ENCODE results near the gene PEX3. TPM values are rescaled to one million over a fixed set of nuclear protein-coding genes. Genes with fewer than 3 reads are reported as not detected.
"Not testable (repeated sequence)": the region's sequence is repeated elsewhere in the genome, so short reads cannot be mapped to it uniquely, and the experiment has no call there.

PEX3 gene
- total and polyA plus RNA-seq, 4 donors = 28.1 to 35.0 (median 30.7) TPM

DNA sequence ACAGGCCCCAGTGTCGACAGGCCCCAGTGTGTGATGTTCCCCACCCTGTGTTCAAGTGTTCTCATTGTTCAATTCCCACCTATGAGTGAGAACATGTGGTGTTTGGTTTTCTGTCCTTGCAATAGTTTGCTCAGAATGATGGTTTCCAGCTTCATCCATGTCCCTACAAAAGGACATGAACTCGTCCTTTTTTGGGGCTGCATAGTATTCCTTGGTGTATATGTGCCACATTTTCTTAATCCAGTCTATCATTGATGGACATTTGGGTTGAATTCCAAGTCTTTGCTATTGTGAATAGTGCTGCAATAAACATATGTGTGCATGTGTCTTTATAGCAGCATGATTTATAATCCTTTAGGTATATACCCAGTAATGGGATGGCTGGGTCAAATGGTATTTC lies 18.2 kb downstream of the PEX3 start:
- not testable (repeated sequence) for H3K27ac ChIP-seq (ENCODE audit: low read depth, low read length); H3K36me3 ChIP-seq (ENCODE audit: control insufficient read depth, insufficient read depth, low read length); DNase-seq (ENCODE audit: low read depth in 4 of 6, low spot score in 6 of 6); H3K27me3 ChIP-seq (ENCODE audit: control insufficient read depth, insufficient read depth, low read length); H3K9me3 ChIP-seq (ENCODE audit: control insufficient read depth, insufficient read depth, low read length); H3K4me1 ChIP-seq (ENCODE audit: control insufficient read depth, insufficient read depth, low read length); H3K4me3 ChIP-seq (ENCODE audit: low read depth, low read length)
- no CpG with 5 or more reads among the region's 2 CpGs for WGBS (ENCODE audit: insufficient coverage)

DNA sequence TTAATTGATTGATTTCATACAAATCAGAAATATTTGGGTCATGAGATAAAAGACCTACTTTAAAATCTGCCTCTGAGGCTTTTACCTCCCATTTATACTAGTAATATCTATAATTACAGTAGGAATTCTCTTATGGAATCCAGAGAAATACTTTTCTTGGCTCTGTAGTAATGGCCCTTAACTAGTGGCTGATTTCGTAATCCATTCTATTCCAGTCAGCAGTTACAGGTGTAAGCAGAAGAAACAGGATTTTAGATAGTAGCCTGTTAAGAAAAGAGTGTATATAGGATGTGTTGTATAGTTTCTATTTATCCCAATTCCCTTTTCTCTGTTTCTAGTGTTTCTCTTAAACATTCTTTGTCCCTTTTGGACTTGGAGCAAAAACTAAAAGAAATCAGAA lies 21.2 kb downstream of the PEX3 start:
- no peak for DNase-seq (ENCODE audit: low read depth in 4 of 6, low spot score in 6 of 6)
- no CpG with 5 or more reads among the region's 1 CpG for WGBS (ENCODE audit: insufficient coverage)
- Histone ChIP-seq H3K4me1 (ENCODE audit: control insufficient read depth, insufficient read depth, low read length) (no peaks in the 10 kb centered on the region), H3K27ac (ENCODE audit: low read depth, low read length) (no peak overlapping the region), H3K4me3 (ENCODE audit: low read depth, low read length) (no peak overlapping the region), H3K27me3 (ENCODE audit: control insufficient read depth, insufficient read depth, low read length) (no peaks in the 10 kb centered on the region), H3K36me3 (ENCODE audit: control insufficient read depth, insufficient read depth, low read length) (peaks cover 15% of the 10 kb centered on the region), H3K9me3 (ENCODE audit: control insufficient read depth, insufficient read depth, low read length) (no peaks in the 10 kb centered on the region)

DNA sequence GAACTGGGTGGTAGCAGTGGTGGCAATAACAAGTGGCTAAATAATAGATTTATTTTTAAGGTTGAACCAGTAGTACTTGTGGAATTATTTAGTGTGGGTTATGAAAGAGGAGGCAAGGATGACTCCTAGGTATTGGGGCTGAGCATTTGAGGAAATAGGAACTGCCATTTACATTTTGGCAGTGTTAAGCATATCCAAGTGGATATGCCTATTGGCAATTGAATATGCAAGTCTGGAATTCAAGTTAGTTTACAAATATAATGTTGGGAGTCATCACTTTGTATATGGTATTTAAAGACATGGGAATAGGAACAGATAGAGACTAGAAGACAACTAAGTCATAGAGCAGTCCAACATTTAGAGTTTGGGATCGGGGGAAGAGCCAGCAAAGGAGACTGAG lies 25.9 kb downstream of the PEX3 start:
- Histone ChIP-seq H3K9me3 (ENCODE audit: control insufficient read depth, insufficient read depth, low read length) (no peaks in the 10 kb centered on the region), H3K36me3 (ENCODE audit: control insufficient read depth, insufficient read depth, low read length) (peaks cover 19% of the 10 kb centered on the region), H3K27ac (ENCODE audit: low read depth, low read length) (no peak overlapping the region), H3K4me3 (ENCODE audit: low read depth, low read length) (no peak overlapping the region), H3K4me1 (ENCODE audit: control insufficient read depth, insufficient read depth, low read length) (no peaks in the 10 kb centered on the region), H3K27me3 (ENCODE audit: control insufficient read depth, insufficient read depth, low read length) (no peaks in the 10 kb centered on the region)
- no peak for DNase-seq (ENCODE audit: low read depth in 4 of 6, low spot score in 6 of 6)
- WGBS (ENCODE audit: insufficient coverage) = 75% methylated on average over 1 of the region's 1 CpG

DNA sequence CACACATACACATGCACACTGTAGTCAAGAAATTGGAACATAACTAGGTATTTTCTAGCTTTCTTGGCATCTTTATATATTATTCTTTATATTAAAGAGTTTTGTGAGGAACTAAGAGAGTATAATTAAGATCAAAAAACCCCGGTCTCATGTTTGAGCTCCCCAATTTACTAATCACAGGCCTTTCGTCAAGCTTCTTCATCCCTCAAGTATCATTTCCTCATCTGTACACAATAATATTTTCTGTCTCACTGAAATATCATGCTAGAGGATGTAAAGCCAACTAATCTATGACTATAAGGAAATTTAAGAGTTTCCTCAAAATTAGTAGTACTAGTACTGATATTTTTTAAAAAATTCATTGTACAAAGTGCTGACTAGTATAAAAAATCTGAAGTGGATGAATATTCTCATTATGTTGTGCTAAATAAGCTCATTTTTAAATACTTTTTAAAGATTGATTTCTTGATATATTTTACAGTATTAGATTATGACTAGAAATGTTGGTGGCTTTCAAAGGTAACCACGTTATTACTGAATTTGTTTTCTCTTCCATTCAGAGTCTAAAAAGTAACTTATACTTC lies 28.0 kb downstream of the PEX3 start:
- WGBS (ENCODE audit: insufficient coverage) = no CpG with 5 or more reads among the region's 3 CpGs
- Histone ChIP-seq H3K4me3 (ENCODE audit: low read depth, low read length) (no peak overlapping the region), H3K4me1 (ENCODE audit: control insufficient read depth, insufficient read depth, low read length) (no peaks in the 10 kb centered on the region), H3K27ac (ENCODE audit: low read depth, low read length) (no peak overlapping the region), H3K36me3 (ENCODE audit: control insufficient read depth, insufficient read depth, low read length) (peaks cover 16% of the 10 kb centered on the region), H3K27me3 (ENCODE audit: control insufficient read depth, insufficient read depth, low read length) (no peaks in the 10 kb centered on the region), H3K9me3 (ENCODE audit: control insufficient read depth, insufficient read depth, low read length) (no peaks in the 10 kb centered on the region)
- no peak for DNase-seq (ENCODE audit: low read depth in 4 of 6, low spot score in 6 of 6)

DNA sequence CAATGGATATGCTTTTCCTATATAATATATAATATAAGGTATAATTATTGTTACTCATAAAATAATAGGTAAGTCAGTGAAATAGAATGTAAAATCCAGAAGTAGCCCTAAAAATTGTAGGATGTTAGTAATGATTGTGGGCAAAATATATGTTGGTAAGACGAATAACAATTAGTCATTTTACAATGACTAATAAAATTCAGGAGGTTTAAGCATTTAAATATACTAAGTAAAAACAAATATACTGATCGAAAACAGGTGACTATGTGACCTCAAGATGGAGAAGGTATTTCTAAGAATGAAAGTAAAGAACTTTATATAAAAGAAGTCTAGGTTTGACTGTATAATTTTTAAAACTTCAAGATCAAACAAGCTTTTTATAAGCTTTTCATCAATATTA lies 32.0 kb downstream of the PEX3 start:
- Histone ChIP-seq H3K27me3 (ENCODE audit: control insufficient read depth, insufficient read depth, low read length) (no peaks in the 10 kb centered on the region), H3K36me3 (ENCODE audit: control insufficient read depth, insufficient read depth, low read length) (peaks cover 4% of the 10 kb centered on the region), H3K27ac (ENCODE audit: low read depth, low read length) (no peak overlapping the region), H3K4me1 (ENCODE audit: control insufficient read depth, insufficient read depth, low read length) (no peaks in the 10 kb centered on the region), H3K4me3 (ENCODE audit: low read depth, low read length) (no peak overlapping the region), H3K9me3 (ENCODE audit: control insufficient read depth, insufficient read depth, low read length) (no peaks in the 10 kb centered on the region)
- WGBS (ENCODE audit: insufficient coverage) = no CpG with 5 or more reads among the region's 2 CpGs
- DNase-seq (ENCODE audit: low read depth in 4 of 6, low spot score in 6 of 6) = no peak

DNA sequence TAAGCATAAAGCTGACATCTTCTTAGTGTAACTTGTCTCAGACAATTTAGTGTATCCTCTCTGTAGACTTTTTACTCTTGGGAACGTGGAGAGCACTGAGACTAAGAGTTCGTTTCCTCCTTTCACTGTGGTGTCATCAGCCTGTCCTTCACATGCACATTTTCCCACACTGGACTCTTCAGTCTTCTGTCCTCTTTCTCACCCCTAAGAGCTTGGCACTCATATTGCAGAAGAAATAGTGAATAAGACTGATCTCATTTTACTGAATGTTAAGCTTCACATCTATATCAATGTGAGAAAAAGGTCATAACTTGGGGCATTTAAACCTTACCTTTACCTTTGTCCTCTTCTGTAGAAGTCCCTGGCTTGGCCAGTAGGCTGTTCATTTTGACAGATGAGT lies 35.4 kb downstream of the PEX3 start:
- no peak overlapping the region for H3K27ac ChIP-seq (ENCODE audit: low read depth, low read length)
- no peaks in the 10 kb centered on the region for H3K27me3 ChIP-seq (ENCODE audit: control insufficient read depth, insufficient read depth, low read length)
- no CpG with 5 or more reads among the region's 2 CpGs for WGBS (ENCODE audit: insufficient coverage)
- no peaks in the 10 kb centered on the region for H3K9me3 ChIP-seq (ENCODE audit: control insufficient read depth, insufficient read depth, low read length)
- no peak overlapping the region for H3K4me3 ChIP-seq (ENCODE audit: low read depth, low read length)
- no peaks in the 10 kb centered on the region for H3K4me1 ChIP-seq (ENCODE audit: control insufficient read depth, insufficient read depth, low read length)
- no peaks in the 10 kb centered on the region for H3K36me3 ChIP-seq (ENCODE audit: control insufficient read depth, insufficient read depth, low read length)
- no peak for DNase-seq (ENCODE audit: low read depth in 4 of 6, low spot score in 6 of 6)

DNA sequence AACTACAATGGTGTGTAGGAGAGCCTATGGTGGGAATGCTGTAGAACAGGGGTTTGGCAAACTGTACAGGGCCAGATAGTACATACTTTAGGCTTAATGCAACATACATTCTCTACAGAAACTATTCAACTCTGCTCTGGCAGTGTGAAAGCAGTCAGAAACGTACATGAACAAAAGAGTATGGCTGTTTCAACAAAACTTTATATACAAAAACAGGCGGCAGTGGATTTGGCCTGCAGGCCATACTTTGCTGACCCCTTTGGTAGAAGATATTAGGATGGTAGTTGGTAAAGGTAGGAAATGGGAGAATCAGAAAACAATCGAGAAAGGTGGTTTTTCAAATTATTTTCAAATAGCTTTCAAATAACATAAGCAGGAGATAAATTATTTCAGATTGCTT lies 36.1 kb downstream of the PEX3 start:
- H3K4me3 ChIP-seq (ENCODE audit: low read depth, low read length) = no peak overlapping the region
- no peaks in the 10 kb centered on the region for H3K4me1 ChIP-seq (ENCODE audit: control insufficient read depth, insufficient read depth, low read length)
- H3K36me3 ChIP-seq (ENCODE audit: control insufficient read depth, insufficient read depth, low read length) = no peaks in the 10 kb centered on the region
- H3K9me3 ChIP-seq (ENCODE audit: control insufficient read depth, insufficient read depth, low read length) = no peaks in the 10 kb centered on the region
- no CpG with 5 or more reads among the region's 3 CpGs for WGBS (ENCODE audit: insufficient coverage)
- no peak overlapping the region for H3K27ac ChIP-seq (ENCODE audit: low read depth, low read length)
- DNase-seq (ENCODE audit: low read depth in 4 of 6, low spot score in 6 of 6) = no peak
- no peaks in the 10 kb centered on the region for H3K27me3 ChIP-seq (ENCODE audit: control insufficient read depth, insufficient read depth, low read length)

DNA sequence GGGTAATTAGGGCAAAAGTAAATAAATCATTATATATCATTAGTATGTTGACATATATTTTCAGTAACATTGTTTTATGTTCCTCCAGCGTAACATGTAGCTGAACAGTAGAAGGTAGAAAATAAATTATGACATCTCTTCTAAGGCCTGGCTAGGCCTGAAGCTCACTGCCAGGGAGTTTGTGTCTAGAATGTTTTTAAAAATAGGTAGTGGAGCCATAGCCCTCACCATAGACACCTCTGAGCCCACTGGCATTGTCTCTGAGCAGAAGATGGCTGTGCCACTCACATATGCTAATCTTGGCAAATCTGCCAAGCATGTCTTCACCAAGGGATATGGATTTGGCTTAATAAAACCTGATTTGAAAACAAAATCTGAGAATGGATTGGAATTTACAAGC lies 39.6 kb downstream of the PEX3 start:
- Histone ChIP-seq H3K36me3 (ENCODE audit: control insufficient read depth, insufficient read depth, low read length) (no peaks in the 10 kb centered on the region), H3K27me3 (ENCODE audit: control insufficient read depth, insufficient read depth, low read length) (no peaks in the 10 kb centered on the region), H3K4me3 (ENCODE audit: low read depth, low read length) (no peak overlapping the region), H3K4me1 (ENCODE audit: control insufficient read depth, insufficient read depth, low read length) (no peaks in the 10 kb centered on the region), H3K9me3 (ENCODE audit: control insufficient read depth, insufficient read depth, low read length) (no peaks in the 10 kb centered on the region), H3K27ac (ENCODE audit: low read depth, low read length) (no peak overlapping the region)
- WGBS (ENCODE audit: insufficient coverage) = no CpG with 5 or more reads among the region's 1 CpG
- DNase-seq (ENCODE audit: low read depth in 4 of 6, low spot score in 6 of 6) = no peak

DNA sequence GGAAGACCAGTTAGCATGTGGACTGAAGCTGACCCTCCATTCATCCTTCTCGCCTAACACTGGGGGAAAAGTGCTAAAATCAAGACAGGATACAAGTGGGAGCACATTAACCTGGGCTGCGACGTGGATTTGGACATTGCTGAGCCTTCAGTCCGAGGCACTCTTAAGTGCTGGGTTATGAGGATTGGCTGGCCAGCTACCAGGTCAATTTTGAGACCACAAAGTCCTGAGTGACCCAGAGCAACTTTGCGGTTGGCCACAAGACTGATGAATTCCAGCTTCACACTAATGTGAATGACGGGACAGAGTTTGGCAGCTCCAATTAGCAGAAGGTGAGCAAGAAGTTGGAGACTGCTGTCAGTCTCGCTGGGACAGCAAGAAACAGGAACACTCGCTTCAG lies 40.2 kb downstream of the PEX3 start:
- H3K36me3 ChIP-seq (ENCODE audit: control insufficient read depth, insufficient read depth, low read length) = no peaks in the 10 kb centered on the region

DNA sequence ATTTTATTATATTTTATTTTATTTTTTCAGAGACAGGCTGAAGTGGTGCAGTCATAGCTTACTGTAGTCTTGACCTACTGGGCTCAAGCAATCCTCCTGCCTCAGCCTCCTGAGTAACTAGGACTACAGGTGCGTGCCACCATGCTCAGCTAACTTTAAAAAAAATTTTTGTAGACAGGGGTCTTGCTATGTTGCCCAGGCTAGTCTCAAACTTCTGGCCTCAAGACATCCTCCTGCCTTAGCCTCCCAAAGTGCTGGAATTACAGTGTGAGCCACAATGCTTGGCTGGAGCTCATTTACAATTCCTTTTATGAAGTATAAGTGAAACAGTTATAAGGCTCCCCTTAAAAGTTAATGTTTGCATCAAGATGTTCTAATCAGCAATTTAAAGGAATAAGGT lies 46.4 kb downstream of the PEX3 start:
- H3K27ac ChIP-seq (ENCODE audit: low read depth, low read length) = no peak overlapping the region
- no peak for DNase-seq (ENCODE audit: low read depth in 4 of 6, low spot score in 6 of 6)
- no CpG with 5 or more reads among the region's 1 CpG for WGBS (ENCODE audit: insufficient coverage)
- no peaks in the 10 kb centered on the region for H3K9me3 ChIP-seq (ENCODE audit: control insufficient read depth, insufficient read depth, low read length)
- H3K36me3 ChIP-seq (ENCODE audit: control insufficient read depth, insufficient read depth, low read length) = no peaks in the 10 kb centered on the region
- no peaks in the 10 kb centered on the region for H3K4me1 ChIP-seq (ENCODE audit: control insufficient read depth, insufficient read depth, low read length)
- no peaks in the 10 kb centered on the region for H3K27me3 ChIP-seq (ENCODE audit: control insufficient read depth, insufficient read depth, low read length)
- H3K4me3 ChIP-seq (ENCODE audit: low read depth, low read length) = no peak overlapping the region

More for the DNA sequence above, 40.2 kb downstream of the PEX3 start:
- no peaks in the 10 kb centered on the region for H3K4me1 ChIP-seq (ENCODE audit: control insufficient read depth, insufficient read depth, low read length)
- H3K4me3 ChIP-seq (ENCODE audit: low read depth, low read length) = no peak overlapping the region
- H3K27ac ChIP-seq (ENCODE audit: low read depth, low read length) = no peak overlapping the region
- no peak for DNase-seq (ENCODE audit: low read depth in 4 of 6, low spot score in 6 of 6)
- H3K9me3 ChIP-seq (ENCODE audit: control insufficient read depth, insufficient read depth, low read length) = no peaks in the 10 kb centered on the region
- H3K27me3 ChIP-seq (ENCODE audit: control insufficient read depth, insufficient read depth, low read length) = no peaks in the 10 kb centered on the region
- WGBS (ENCODE audit: insufficient coverage) = 94% methylated on average over 6 of the region's 8 CpGs

All from spinal cord (tissue), 10 donors.